Kidney (tissue), 14 donors: ENCODE results near the gene RRAS2. TPM values are rescaled to one million over a fixed set of nuclear protein-coding genes. Genes with fewer than 3 reads are reported as not detected.

Experiments
- DNase-seq, 5 donors: peaks; one replicate each; pipeline ENCODE4 v3.0.0-alpha.2; 2013 to 2020
- FAIRE-seq: peaks from 2 replicates; lab custom pipeline; 2012; peaks lifted over from hg19 to GRCh38; lab: Jason Lieb, UNC
- H3K27ac ChIP-seq, 2 donors: one replicate each; pipeline ENCODE4 v1.7.0; 2013; ENCODE audit warnings: low read depth in 2 of 2, low read length in 2 of 2, inconsistent platforms in 1 of 2
- H3K27me3 ChIP-seq: one replicate; pipeline ENCODE4 v1.7.1; 2013; ENCODE audit warnings: low read length, inconsistent platforms; ENCODE audit not compliant: control insufficient read depth, insufficient read depth
- H3K36me3 ChIP-seq, 3 donors: one replicate each; pipeline versions ENCODE4 v1.7.0 to v1.7.1; 2013; ENCODE audit warnings: low read length in 3 of 3, control low read depth in 1 of 3, inconsistent platforms in 1 of 3; ENCODE audit not compliant: insufficient read depth in 3 of 3, control insufficient read depth in 2 of 3
- H3K4me1 ChIP-seq, 3 donors: one replicate each; pipeline versions ENCODE4 v1.7.0 to v1.7.1; 2013; ENCODE audit warnings: low read length in 3 of 3, inconsistent platforms in 1 of 3, low read depth in 1 of 3; ENCODE audit not compliant: control insufficient read depth in 2 of 3, insufficient read depth in 2 of 3
- H3K4me3 ChIP-seq, 3 donors: one replicate each; pipeline versions ENCODE4 v1.7.0 to v1.8.1; 2013; ENCODE audit warnings: low read length in 3 of 3, control low read depth in 1 of 3, inconsistent platforms in 1 of 3
- H3K9ac ChIP-seq, 3 donors: one replicate each; pipeline versions ENCODE4 v1.7.0 to v1.7.1; 2013; ENCODE audit warnings: low read length in 3 of 3, control low read depth in 1 of 3, inconsistent platforms in 1 of 3
- H3K9me3 ChIP-seq, 3 donors: one replicate each; pipeline versions ENCODE4 v1.7.0 to v1.7.1; 2013; ENCODE audit warnings: low read length in 3 of 3, control low read depth in 1 of 3, inconsistent platforms in 1 of 3; ENCODE audit not compliant: control insufficient read depth in 2 of 3, insufficient read depth in 1 of 3
- intact Hi-C: fragments of 100-400 bp; cut with DNase I; formaldehyde crosslinking; loops from one replicate; pipeline ENCODE4 v1.11.1; 2022
- polyA plus RNA-seq: library from polyadenylated mRNA; stranded (reverse); fragments of 350-450 nt; fragmentation: Illumina TruSeq; extraction: RNeasy Lipid Tissue Mini Kit (QIAGEN cat#74804); gene quantifications from one replicate; pipeline ENCODE4 v1.2.3, GENCODE V29; 2014; ENCODE audit warnings: low read depth, low replicate concordance; ENCODE audit not compliant: insufficient read depth
- total RNA-seq: library from RNA; stranded (reverse); fragmentation: NEBNext Ultra II Directional; extraction: Animal tissue kit (Norgen Biotek cat#: 25700); gene quantifications from one replicate; pipeline ENCODE4 v1.2.1, GENCODE V29; 2021
- TF ChIP-seq, protein P1 (sequence below): IDR thresholded peaks from 3 replicates; pipeline ENCODE4 v1.5.1; 2012; ENCODE audit warnings: mild to moderate bottlenecking, moderate library complexity, borderline replicate concordance; ENCODE audit not compliant: insufficient read depth; ENCODE audit errors: extremely low read depth
- donor health status: control.
- donor health status: control.
- donor health status: control.
- donor health status: control.
- donor health status: control.
- donor health status: DM: yes; HTN: yes; CAD: no.
- donor health status: Normal renal cell carcinoma (clear cell type).

Gene RRAS2
- total and polyA plus RNA-seq, 2 donors from 2014 or later = 23.3 to 33.2 TPM

DNA sequence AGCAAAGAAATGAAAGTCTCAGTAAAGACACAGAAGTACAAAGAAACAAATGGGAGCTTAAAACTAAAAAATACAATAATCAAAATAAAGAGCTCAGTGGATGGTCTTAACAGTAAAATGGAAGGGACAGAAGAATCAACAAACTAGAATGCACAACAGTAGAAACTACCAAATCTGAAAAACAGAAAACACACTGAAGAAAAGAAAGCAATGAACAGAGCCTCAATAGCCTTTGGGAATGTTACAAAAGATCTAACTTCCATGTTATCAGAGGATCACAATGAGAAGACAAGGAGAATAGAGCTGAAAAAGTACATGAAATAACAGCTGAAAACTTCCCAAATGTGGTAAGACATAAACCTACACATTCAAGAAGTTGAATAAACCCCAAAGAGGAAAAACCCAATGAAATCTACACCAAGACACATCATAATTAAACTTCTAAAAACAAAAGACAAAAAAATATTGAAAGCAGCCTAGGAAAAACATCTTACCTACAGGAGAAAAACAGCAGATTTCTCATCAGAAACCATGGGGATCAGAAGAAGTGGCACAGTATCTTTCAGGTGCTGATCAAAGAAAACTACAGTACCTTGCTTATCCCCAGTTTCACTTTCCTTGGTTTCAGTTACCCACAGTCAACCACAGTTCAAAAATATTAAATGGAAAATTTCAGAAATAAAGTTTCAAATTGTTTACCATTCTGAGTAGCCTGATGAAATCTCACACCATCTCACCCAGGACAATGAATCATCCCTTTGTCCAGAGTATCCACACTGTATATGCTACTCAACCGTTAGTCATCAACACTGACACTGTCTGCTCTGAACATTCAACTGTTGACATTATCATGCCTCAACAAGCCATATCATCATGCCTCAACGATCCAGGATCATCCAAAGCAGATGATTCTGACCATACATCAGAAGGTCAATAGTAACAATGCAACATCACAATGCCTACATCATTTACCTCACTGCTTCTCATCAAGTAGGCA is 22.2 kb downstream of the RRAS2 start:
- DNase-seq (no peak), FAIRE-seq (no peak)
- Histone ChIP-seq H3K27me3 (no peaks in the 10 kb centered on the region), H3K4me3 (no peak overlapping the region), H3K4me1 (peaks cover 0 to 3% (median 0%) of the 10 kb centered on the region in 3 donors), H3K27ac (no peak overlapping the region), H3K36me3 (no peaks in the 10 kb centered on the region), H3K9me3 (peaks cover 0 to 10% (median 0%) of the 10 kb centered on the region in 3 donors), H3K9ac (no peak overlapping the region)
- intact Hi-C loops = no loop called here
- TF ChIP-seq, protein P1, sequence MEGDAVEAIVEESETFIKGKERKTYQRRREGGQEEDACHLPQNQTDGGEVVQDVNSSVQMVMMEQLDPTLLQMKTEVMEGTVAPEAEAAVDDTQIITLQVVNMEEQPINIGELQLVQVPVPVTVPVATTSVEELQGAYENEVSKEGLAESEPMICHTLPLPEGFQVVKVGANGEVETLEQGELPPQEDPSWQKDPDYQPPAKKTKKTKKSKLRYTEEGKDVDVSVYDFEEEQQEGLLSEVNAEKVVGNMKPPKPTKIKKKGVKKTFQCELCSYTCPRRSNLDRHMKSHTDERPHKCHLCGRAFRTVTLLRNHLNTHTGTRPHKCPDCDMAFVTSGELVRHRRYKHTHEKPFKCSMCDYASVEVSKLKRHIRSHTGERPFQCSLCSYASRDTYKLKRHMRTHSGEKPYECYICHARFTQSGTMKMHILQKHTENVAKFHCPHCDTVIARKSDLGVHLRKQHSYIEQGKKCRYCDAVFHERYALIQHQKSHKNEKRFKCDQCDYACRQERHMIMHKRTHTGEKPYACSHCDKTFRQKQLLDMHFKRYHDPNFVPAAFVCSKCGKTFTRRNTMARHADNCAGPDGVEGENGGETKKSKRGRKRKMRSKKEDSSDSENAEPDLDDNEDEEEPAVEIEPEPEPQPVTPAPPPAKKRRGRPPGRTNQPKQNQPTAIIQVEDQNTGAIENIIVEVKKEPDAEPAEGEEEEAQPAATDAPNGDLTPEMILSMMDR = no peak

DNA sequence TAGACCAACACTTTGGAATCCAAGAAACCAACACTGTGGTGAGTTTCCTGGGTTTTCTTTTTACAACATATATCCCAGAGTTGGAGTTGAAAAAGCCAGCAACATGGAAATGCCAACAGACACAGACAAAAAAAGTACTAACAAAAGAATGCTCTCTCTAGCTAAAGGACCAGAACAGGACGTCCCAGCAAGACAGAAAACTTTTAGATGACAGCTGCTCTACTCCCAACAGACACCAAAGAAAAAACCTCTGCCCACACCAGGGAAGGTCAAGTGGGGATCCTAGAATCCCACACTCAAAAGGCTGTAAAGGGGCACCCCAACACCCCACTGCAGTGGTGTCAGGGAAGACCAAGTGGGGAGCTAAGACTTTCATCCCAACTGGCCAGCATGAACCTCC is 23.3 kb downstream of the RRAS2 start:
- Histone ChIP-seq H3K36me3 (no peaks in the 10 kb centered on the region), H3K27me3 (no peaks in the 10 kb centered on the region), H3K4me3 (no peak overlapping the region), H3K9me3 (peaks cover 0 to 10% (median 0%) of the 10 kb centered on the region in 3 donors), H3K4me1 (no peaks in the 10 kb centered on the region), H3K27ac (no peak overlapping the region), H3K9ac (no peak overlapping the region)
- no peak for FAIRE-seq
- DNase-seq = no peak
- intact Hi-C loops = no loop called here
- TF ChIP-seq, protein P1 = no peak

GRCh38 chr11:14334893-14335292 is 24.1 kb downstream of the RRAS2 start:
- no peaks in the 10 kb centered on the region for H3K36me3 ChIP-seq
- no peak overlapping the region for H3K27ac ChIP-seq
- no peaks in the 10 kb centered on the region for H3K27me3 ChIP-seq
- H3K9me3 ChIP-seq = peaks cover 0 to 10% (median 0%) of the 10 kb centered on the region in 3 donors
- TF ChIP-seq, protein P1 = no peak
- no peaks in the 10 kb centered on the region for H3K4me1 ChIP-seq
- no peak overlapping the region for H3K9ac ChIP-seq
- no peak for DNase-seq
- no peak overlapping the region for H3K4me3 ChIP-seq
- intact Hi-C loops = no loop called here
- FAIRE-seq = no peak
